GM12878 (cell line): ENCODE results near the gene TRHDE. TPM values are rescaled to one million over a fixed set of nuclear protein-coding genes. Genes with fewer than 3 reads are reported as not detected.

ENCODE experiments used
- ATAC-seq: fragments of 200-7000 bp; cut with Tn5 transposase; 3 replicates; pipeline ENCODE4 v1.9.1; 2020; ENCODE audit warnings: mild to moderate bottlenecking, moderate library complexity
- BruUV-seq: library from RNA; stranded (reverse); fragments of 400-500 nt; replicated peaks from 2 replicates; lab custom pipeline; 2021; lab: Mats Ljungman, UMichigan
- CTCF ChIA-PET: fragments of 300-600 bp; sonication (Branson Sonifier 250); formaldehyde crosslinking; extraction: SDS; loops from one replicate; lab custom pipeline; 2021; ENCODE audit warnings: inconsistent platforms; lab: Yijun Ruan, JAX
- POLR2A ChIA-PET: fragments of 350-600 bp; formaldehyde crosslinking; extraction: SDS; loops from one replicate; lab custom pipeline; 2021; ENCODE audit warnings: inconsistent platforms; lab: Charles Lee
- RAD21 ChIA-PET: fragments of 300-600 bp; sonication (Branson Sonifier 250); formaldehyde crosslinking; loops from one replicate; lab custom pipeline; 2023; ENCODE audit warnings: antibody characterized with exemption; ENCODE audit not compliant: unreplicated experiment; lab: Charles Lee
- SMC1A ChIA-PET: fragments of 300-600 bp; sonication (Branson Sonifier 250); formaldehyde crosslinking; loops from one replicate; lab custom pipeline; 2023; ENCODE audit not compliant: unreplicated experiment, uncharacterized antibody; lab: Charles Lee
- DNase-seq: peaks from one replicate; pipeline ENCODE4 v3.0.0-alpha.2; 2011; ENCODE audit warnings: low read depth, low spot score
- FAIRE-seq: peaks from 3 replicates; lab custom pipeline; 2011; peaks lifted over from hg19 to GRCh38; lab: Jason Lieb, UNC
- H2AFZ ChIP-seq: 2 replicates; pipeline ENCODE4 v1.6.0; 2011; ENCODE audit warnings: low read depth, low read length, control low read depth; ENCODE audit not compliant: control insufficient read depth
- H3K27ac ChIP-seq: 2 replicates; pipeline ENCODE4 v1.5.1; 2011; ENCODE audit warnings: control low read depth; ENCODE audit not compliant: control insufficient read depth, insufficient read depth
- H3K27me3 ChIP-seq, 2 experiments: replicated peaks in 1 of 2; 2 replicates each; pipeline versions ENCODE4 v1.6.0 to v1.6.1; 2011; ENCODE audit warnings: low read length in 1 of 2; ENCODE audit not compliant: control insufficient read depth in 2 of 2, insufficient read depth in 2 of 2
- H3K36me3 ChIP-seq, 2 experiments: 2 replicates each; pipeline ENCODE4 v1.5.1; 2011; ENCODE audit warnings: low read length in 1 of 2; ENCODE audit not compliant: control insufficient read depth in 2 of 2, insufficient read depth in 2 of 2
- H3K4me1 ChIP-seq: 2 replicates; pipeline ENCODE4 v1.6.1; 2011; ENCODE audit warnings: mild to moderate bottlenecking, low read length, moderate library complexity, mixed read lengths; ENCODE audit not compliant: control insufficient read depth, insufficient read depth
- H3K4me2 ChIP-seq: 2 replicates; pipeline ENCODE4 v1.6.0; 2011; ENCODE audit warnings: control low read depth; ENCODE audit not compliant: control insufficient read depth, insufficient read depth
- H3K4me3 ChIP-seq: fragments of 200-600 bp; sonication (generic); 2 replicates; pipeline ENCODE4 v1.5.1; 2016
- H3K79me2 ChIP-seq: 2 replicates; pipeline ENCODE4 v1.6.0; 2011; ENCODE audit warnings: low read length; ENCODE audit not compliant: control insufficient read depth, insufficient read depth
- H3K9ac ChIP-seq: 2 replicates; pipeline ENCODE4 v1.8.0; 2011; ENCODE audit warnings: low read length, control low read depth, mixed read lengths; ENCODE audit not compliant: control insufficient read depth, insufficient read depth
- H3K9me3 ChIP-seq: replicated peaks from 3 replicates; pipeline ENCODE4 v1.5.1; 2011; ENCODE audit warnings: mild to moderate bottlenecking, low read length; ENCODE audit not compliant: control insufficient read depth, insufficient read depth
- H4K20me1 ChIP-seq: 2 replicates; pipeline ENCODE4 v1.6.0; 2011; ENCODE audit not compliant: control insufficient read depth, insufficient read depth
- BACH1 ChIP-seq: fragments of 450-650 bp; IDR thresholded peaks from 2 replicates; pipeline ENCODE4 v1.6.1; 2017; ENCODE audit warnings: mild to moderate bottlenecking, borderline replicate concordance
- BCL11A ChIP-seq: IDR thresholded peaks from 2 replicates; pipeline ENCODE4 v1.6.1; 2011; ENCODE audit warnings: low read depth, low read length
- CBFB ChIP-seq: IDR thresholded peaks from 2 replicates; pipeline ENCODE4 v1.6.1; 2016; ENCODE audit warnings: antibody characterized with exemption, low read depth
- CEBPB ChIP-seq, 2 experiments: fragments of 150-350 bp in 1 of 2; IDR thresholded peaks; 2 replicates each; pipeline ENCODE4 v1.6.1; 2012 to 2014; ENCODE audit warnings: low read depth in 2 of 2, low read length in 2 of 2, borderline replicate concordance in 1 of 2, inconsistent platforms in 1 of 2
- CHD4 ChIP-seq: fragments of 200-600 bp; sonication (generic); IDR thresholded peaks from 2 replicates; pipeline ENCODE4 v1.6.1; 2016; ENCODE audit warnings: mild to moderate bottlenecking
- CREB1 ChIP-seq: IDR thresholded peaks from 2 replicates; pipeline ENCODE4 v1.6.1; 2012; ENCODE audit warnings: low read depth, mild to moderate bottlenecking, inconsistent platforms
- ESRRA ChIP-seq: IDR thresholded peaks from 2 replicates; pipeline ENCODE4 v1.6.1; 2012; ENCODE audit warnings: mild to moderate bottlenecking, low read length, improper control_type of control experiment
- EZH2 ChIP-seq: IDR thresholded peaks from 2 replicates; pipeline ENCODE4 v1.6.1; 2012; ENCODE audit warnings: low read depth, mild to moderate bottlenecking, control low read depth, inconsistent platforms, low read length, borderline replicate concordance; ENCODE audit not compliant: control insufficient read depth
- GATAD2B ChIP-seq: fragments of 450-650 bp; conservative IDR thresholded peaks from 2 replicates; pipeline ENCODE4 v1.6.1; 2017; ENCODE audit warnings: low read depth, mild to moderate bottlenecking, moderate library complexity
- HCFC1 ChIP-seq: fragments of 150-350 bp; IDR thresholded peaks from 2 replicates; pipeline ENCODE4 v1.6.1; 2014; ENCODE audit warnings: low read length
- IRF4 ChIP-seq: IDR thresholded peaks from 2 replicates; pipeline ENCODE4 v1.6.1; 2011; ENCODE audit warnings: low read depth, low read length
- LARP7 ChIP-seq: fragments of 450-650 bp; IDR thresholded peaks from 2 replicates; pipeline ENCODE4 v1.6.1; 2017; ENCODE audit warnings: mild to moderate bottlenecking
- MEF2A ChIP-seq: IDR thresholded peaks from 2 replicates; pipeline ENCODE4 v1.6.1; 2011; ENCODE audit warnings: low read depth, mild to moderate bottlenecking, low read length, moderate library complexity; ENCODE audit not compliant: insufficient read depth
- MYB ChIP-seq: fragments of 150-350 bp; IDR thresholded peaks from 2 replicates; pipeline ENCODE4 v1.6.1; 2014; ENCODE audit warnings: mild to moderate bottlenecking, low read depth, low read length, borderline replicate concordance
- POLR2A ChIP-seq: IDR thresholded peaks from 2 replicates; pipeline ENCODE4 v1.6.1; 2011; ENCODE audit warnings: low read depth, mild to moderate bottlenecking, low read length
- SMAD5 ChIP-seq: IDR thresholded peaks from 2 replicates; pipeline ENCODE4 v1.6.1; 2016; ENCODE audit warnings: antibody characterized with exemption, low read depth
- SPI1 ChIP-seq: IDR thresholded peaks from 2 replicates; pipeline ENCODE4 v1.6.1; 2011; ENCODE audit warnings: low read depth, mild to moderate bottlenecking, low read length, moderate library complexity, borderline replicate concordance; ENCODE audit not compliant: insufficient read depth
- YY1 ChIP-seq: IDR thresholded peaks from 2 replicates; pipeline ENCODE4 v1.6.1; 2011; ENCODE audit warnings: low read depth, mild to moderate bottlenecking, low read length
- WGBS: methylation state at CpG from one replicate; pipeline ENCODE4 v1.1.6; 2016; ENCODE audit warnings: low lambda C conversion rate; ENCODE audit not compliant: insufficient replicate concordance, insufficient coverage; ENCODE audit errors: missing lambda C conversion rate; 5-methylcytosine and 5-hydroxymethylcytosine counted together
- in situ Hi-C: fragments of 300-500 bp; cut with MboI; formaldehyde crosslinking; loops from 9 replicates; pipeline ENCODE4 v1.14.3; 2018; ENCODE audit warnings: mixed read lengths
- intact Hi-C: fragments of 100-400 bp; cut with micrococcal nuclease; formaldehyde crosslinking; loops from one replicate; pipeline ENCODE4 v1.14.2; 2022; ENCODE audit not compliant: unreplicated experiment
- polyA plus RNA-seq, 11 experiments: library from polyadenylated mRNA; depleted of rRNA in 4 of 11; unstranded in 6 of 11; stranded (reverse) in 5 of 11; fragments of >200 nt; fragmentation: Nextera tagmentation in 4 of 11; fragmentation: Illumina TruSeq in 1 of 11; extraction: Ambion mirVana in 4 of 11; extraction: Trizol in 1 of 11; gene quantifications; 1 replicate in 1 of 11; 2 replicates in 10 of 11; pipeline versions ENCODE4 v1.2.1 to v1.2.3, GENCODE V29; 2011 to 2016; ENCODE audit warnings: inconsistent platforms in 2 of 11, missing spikeins in 2 of 11, low read depth in 1 of 11
- total RNA-seq, 4 experiments: library from RNA; depleted of rRNA in 3 of 4; stranded (reverse); fragments of >200 nt in 3 of 4; fragmentation: Illumina TruSeq in 1 of 4; extraction: Trizol in 1 of 4; gene quantifications; 2 replicates each; pipeline versions ENCODE4 v1.2.1 to v1.2.3, GENCODE V29; 2013 to 2021

TRHDE gene
- total and polyA plus RNA-seq, 10 of the 15 experiments (the other 5 are each of a cell fraction or from before 2014, with no cell fraction given) = not detected

DNA sequence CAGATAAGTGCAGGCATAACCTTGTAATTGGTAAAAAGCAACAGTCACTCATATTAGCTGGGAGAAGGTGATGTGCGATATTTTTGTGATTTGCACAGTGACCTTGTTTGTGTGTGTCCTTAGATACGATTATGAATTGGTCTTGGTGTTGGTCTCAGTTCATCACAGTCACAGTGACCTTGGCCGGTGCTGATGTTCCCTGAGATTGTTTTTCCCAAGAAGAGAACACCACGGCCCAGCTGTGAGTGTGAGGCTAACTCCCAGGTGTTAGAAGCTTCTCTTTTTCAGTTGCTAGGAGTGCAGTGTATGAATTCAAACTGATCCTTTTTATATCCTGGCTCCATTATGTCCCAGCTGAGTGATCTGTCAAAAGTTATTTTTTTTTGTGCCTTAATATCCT is 46.2 kb downstream of the TRHDE start (continued):
- TF ChIP-seq IRF4 (no peak), YY1 (no peak), BCL11A (no peak), CREB1 (no peak), BACH1 (no peak), GATAD2B (no peak)

DNA sequence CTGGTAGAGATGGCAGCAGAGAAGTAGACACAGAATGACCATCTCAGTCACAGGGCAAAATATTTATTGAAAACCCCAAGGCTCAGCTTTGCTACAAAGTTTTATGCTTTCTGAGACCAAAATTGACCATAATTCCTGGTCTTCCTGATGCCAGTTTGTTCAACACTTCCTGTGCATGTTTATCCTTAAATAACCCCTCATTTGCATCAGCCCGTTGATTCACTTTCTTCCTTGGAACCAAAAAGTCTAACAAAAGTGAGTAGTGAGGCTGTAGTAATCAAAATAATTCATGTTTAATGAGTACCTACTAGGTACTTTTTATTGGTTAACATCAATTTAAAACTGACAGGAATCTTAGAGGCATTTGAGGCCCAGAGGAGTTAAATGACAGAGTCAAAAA is 51.7 kb downstream of the TRHDE start:
- in situ Hi-C loops (no loop called here), intact Hi-C loops (no loop called here)
- WGBS = 0% methylated on average over 1 of the region's 1 CpG
- Histone ChIP-seq H3K9me3 (no peaks in the 10 kb centered on the region), H3K4me3 (no peak overlapping the region), H4K20me1 (no peaks in the 10 kb centered on the region), H3K4me1 (no peaks in the 10 kb centered on the region), H3K27ac (no peak overlapping the region), H2AFZ (no peak overlapping the region), H3K79me2 (no peaks in the 10 kb centered on the region), H3K27me3 (no peaks in the 10 kb centered on the region), H3K36me3 (no peaks in the 10 kb centered on the region), H3K4me2 (no peak overlapping the region), H3K9ac (no peak overlapping the region)
- ChIA-PET POLR2A (no interaction called here), CTCF (interaction anchor here (1.1 kb wide), 1 partner anchor 13 kb away, joined by 3 read pairs; no protein-coding TSS in a partner anchor), RAD21 (no interaction called here), SMC1A (no interaction called here)
- no peak for ATAC-seq
- no peak for FAIRE-seq
- BruUV-seq = no TSS peak
- no peak for DNase-seq
- TF ChIP-seq HCFC1 (no peak), CBFB (no peak), ESRRA (no peak), SPI1 (no peak), LARP7 (no peak), MEF2A (no peak), POLR2A (no peak), MYB (no peak), EZH2 (no peak), SMAD5 (no peak), CEBPB (IDR thresholded peaks at IDR 0.05; ENCODE audit: borderline replicate concordance in 1 of 2, low read depth in 2 of 2, low read length in 2 of 2) (no peak), CHD4 (no peak), CREB1 (no peak)
